Measurements from ENCODE around the gene ADCY5.

- TF ChIP-seq POLR2A (IDR thresholded peaks at IDR 0.05; ENCODE audit: low read depth, low read length) (no peak), POLR2AphosphoS5 (IDR thresholded peaks at IDR 0.05; ENCODE audit: low read depth, low read length) (no peak)
Measured at GRCh38 chr3:123469323-123469995, 20.6 kb upstream of the ADCY5 start.

Data from GM12892 (cell line).